IPS DF 6.9 (cell line): ENCODE measurements around the gene FHIT.

Source experiments
- DNase-seq: peaks from one replicate; pipeline ENCODE4 v3.0.0-alpha.2; 2013; ENCODE audit warnings: low read depth, low spot score
- H3K27ac ChIP-seq: one replicate; pipeline ENCODE4 v1.5.1; 2013; ENCODE audit warnings: low read length, control low read depth
- H3K27me3 ChIP-seq: 2 replicates; pipeline ENCODE4 v1.6.1; 2013; ENCODE audit warnings: mild to moderate bottlenecking, low read length; ENCODE audit not compliant: control insufficient read depth, insufficient read depth
- H3K36me3 ChIP-seq: 2 replicates; pipeline ENCODE4 v1.6.1; 2013; ENCODE audit warnings: low read length; ENCODE audit not compliant: control insufficient read depth, insufficient read depth
- H3K4me1 ChIP-seq: 2 replicates; pipeline ENCODE4 v1.6.1; 2013; ENCODE audit warnings: low read length; ENCODE audit not compliant: control insufficient read depth, insufficient read depth
- H3K4me3 ChIP-seq: 2 replicates; pipeline ENCODE4 v1.5.1; 2013; ENCODE audit warnings: mild to moderate bottlenecking, low read length
- H3K9me3 ChIP-seq: 2 replicates; pipeline ENCODE4 v1.6.1; 2013; ENCODE audit warnings: low read length, inconsistent platforms; ENCODE audit not compliant: control insufficient read depth, insufficient read depth
- WGBS: extraction: QIAGEN DNeasy Blood & Tissue Kit; methylation state at CpG from one replicate; pipeline ENCODE4 v1.1.7; 2013; ENCODE audit warnings: mixed read lengths, missing lambda C conversion rate; ENCODE audit not compliant: insufficient read length, insufficient coverage; 5-methylcytosine and 5-hydroxymethylcytosine counted together

Gene FHIT

GRCh38 chr3:60716573-60716972, 534.7 kb downstream of the FHIT start:
- WGBS = no CpG with 5 or more reads among the region's 3 CpGs

GRCh38 chr3:60708191-60708975, 542.9 kb downstream of the FHIT start:
- DNase-seq = no peak
- no peaks in the 10 kb centered on the region for H3K4me1 ChIP-seq
- H3K9me3 ChIP-seq = no peaks in the 10 kb centered on the region
- WGBS = no CpG with 5 or more reads among the region's 1 CpG
- H3K36me3 ChIP-seq = no peaks in the 10 kb centered on the region
- H3K27ac ChIP-seq = no peak overlapping the region
- no peak overlapping the region for H3K4me3 ChIP-seq
- no peaks in the 10 kb centered on the region for H3K27me3 ChIP-seq

More at GRCh38 chr3:60716573-60716972, 534.7 kb downstream of the FHIT start:
- Histone ChIP-seq H3K4me1 (no peaks in the 10 kb centered on the region), H3K27me3 (no peaks in the 10 kb centered on the region), H3K4me3 (no peak overlapping the region), H3K36me3 (no peaks in the 10 kb centered on the region), H3K9me3 (no peaks in the 10 kb centered on the region), H3K27ac (no peak overlapping the region)
- no peak for DNase-seq

GRCh38 chr3:60707452-60708020, 543.7 kb downstream of the FHIT start:
- Histone ChIP-seq H3K36me3 (no peaks in the 10 kb centered on the region), H3K4me3 (no peak overlapping the region), H3K27me3 (no peaks in the 10 kb centered on the region), H3K27ac (no peak overlapping the region), H3K9me3 (no peaks in the 10 kb centered on the region), H3K4me1 (no peaks in the 10 kb centered on the region)
- WGBS = no CpG with 5 or more reads among the region's 2 CpGs
- no peak for DNase-seq

DNA sequence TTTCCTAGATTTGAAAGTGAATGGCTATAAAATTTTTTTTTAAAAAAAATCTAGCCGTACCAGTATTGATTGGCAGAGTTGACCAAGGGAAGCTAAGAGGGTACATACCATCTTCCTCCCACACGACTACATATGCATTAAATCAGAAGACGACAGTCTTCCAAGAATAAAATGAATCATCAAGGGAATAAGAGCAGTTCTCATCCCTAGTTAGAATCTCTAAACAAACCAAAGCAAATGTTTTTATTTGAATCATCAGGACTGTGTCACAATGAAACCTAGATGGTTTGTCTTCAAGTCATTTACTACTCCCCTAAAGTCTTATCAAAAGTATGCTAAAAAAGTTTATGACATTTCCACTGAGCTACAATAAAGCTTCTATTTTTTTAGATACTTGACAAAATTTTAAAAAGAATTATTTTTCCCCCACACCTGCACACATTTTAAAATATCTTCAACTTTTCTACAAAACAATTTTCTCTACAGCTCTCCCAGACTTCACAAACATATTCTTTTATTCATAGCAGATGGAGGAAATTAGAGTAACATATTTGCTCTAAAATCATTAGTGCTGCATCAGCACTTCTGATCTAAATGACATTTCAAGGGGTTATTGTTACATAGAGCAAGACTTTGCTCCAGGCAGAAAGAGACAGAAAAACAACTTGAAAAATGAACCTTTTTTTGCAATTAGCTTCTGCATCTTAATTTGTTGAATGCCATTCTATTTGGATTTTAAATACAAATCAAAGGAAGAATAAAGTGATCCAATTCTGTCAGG, 547.1 kb downstream of the FHIT start:
- no peak for DNase-seq
- Histone ChIP-seq H3K27ac (no peak overlapping the region), H3K4me3 (no peak overlapping the region), H3K4me1 (no peaks in the 10 kb centered on the region), H3K36me3 (no peaks in the 10 kb centered on the region), H3K27me3 (no peaks in the 10 kb centered on the region), H3K9me3 (no peaks in the 10 kb centered on the region)
- WGBS = no CpG with 5 or more reads among the region's 3 CpGs

- no peak overlapping the region for H3K27ac ChIP-seq
- no peaks in the 10 kb centered on the region for H3K4me1 ChIP-seq
- no peak for DNase-seq
- H3K36me3 ChIP-seq = no peaks in the 10 kb centered on the region
- H3K4me3 ChIP-seq = no peak overlapping the region
- H3K27me3 ChIP-seq = no peaks in the 10 kb centered on the region
- no CpG with 5 or more reads among the region's 3 CpGs for WGBS
- H3K9me3 ChIP-seq = no peaks in the 10 kb centered on the region
Observed at GRCh38 chr3:60703008-60703407, 548.2 kb downstream of the FHIT start.

- no CpG with 5 or more reads among the region's 3 CpGs for WGBS
- DNase-seq = no peak
- Histone ChIP-seq H3K36me3 (no peaks in the 10 kb centered on the region), H3K27ac (no peak overlapping the region), H3K4me3 (no peak overlapping the region), H3K9me3 (no peaks in the 10 kb centered on the region), H3K4me1 (no peaks in the 10 kb centered on the region), H3K27me3 (no peaks in the 10 kb centered on the region)
Observed at GRCh38 chr3:60698117-60698516, 553.1 kb downstream of the FHIT start.

GRCh38 chr3:60697132-60697531, 554.1 kb downstream of the FHIT start:
- Histone ChIP-seq H3K27ac (no peak overlapping the region), H3K36me3 (no peaks in the 10 kb centered on the region), H3K9me3 (no peaks in the 10 kb centered on the region), H3K4me3 (no peak overlapping the region), H3K4me1 (no peaks in the 10 kb centered on the region), H3K27me3 (no peaks in the 10 kb centered on the region)
- DNase-seq = no peak

- DNase-seq = no peak
Observed at GRCh38 chr3:60696428-60697125, 554.7 kb downstream of the FHIT start.

DNA sequence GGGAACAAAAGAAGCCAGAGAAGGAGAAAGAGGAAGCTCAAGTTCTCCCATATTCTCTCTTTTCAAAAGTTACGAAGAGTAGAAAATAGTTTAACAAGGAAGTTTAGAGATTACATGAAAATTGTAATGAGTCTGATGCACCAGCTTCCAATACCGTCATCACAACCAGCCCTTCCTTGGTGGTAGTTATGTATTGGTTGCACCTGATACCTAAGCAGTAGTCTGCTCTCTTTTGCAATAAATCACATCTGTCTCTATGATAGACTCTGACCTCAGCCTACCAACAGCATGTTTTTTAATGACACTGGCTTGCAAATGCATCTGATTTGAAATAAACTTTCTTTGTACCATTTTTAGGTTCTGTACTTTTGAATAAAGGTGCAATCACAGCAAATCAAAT, 575.8 kb downstream of the FHIT start:
- H3K27ac ChIP-seq = no peak overlapping the region
- no peaks in the 10 kb centered on the region for H3K27me3 ChIP-seq
- no CpG with 5 or more reads among the region's 2 CpGs for WGBS
- DNase-seq = no peak
- no peaks in the 10 kb centered on the region for H3K36me3 ChIP-seq
- no peaks in the 10 kb centered on the region for H3K9me3 ChIP-seq
- no peaks in the 10 kb centered on the region for H3K4me1 ChIP-seq
- H3K4me3 ChIP-seq = no peak overlapping the region

More at GRCh38 chr3:60696428-60697125, 554.7 kb downstream of the FHIT start:
- no CpG with 5 or more reads among the region's 5 CpGs for WGBS
- no peaks in the 10 kb centered on the region for H3K36me3 ChIP-seq
- H3K4me3 ChIP-seq = no peak overlapping the region
- H3K9me3 ChIP-seq = no peaks in the 10 kb centered on the region
- H3K27me3 ChIP-seq = no peaks in the 10 kb centered on the region
- no peak overlapping the region for H3K27ac ChIP-seq
- no peaks in the 10 kb centered on the region for H3K4me1 ChIP-seq

- H3K9me3 ChIP-seq = no peaks in the 10 kb centered on the region
- no peaks in the 10 kb centered on the region for H3K27me3 ChIP-seq
- DNase-seq = no peak
- no CpG with 5 or more reads among the region's 1 CpG for WGBS
- no peak overlapping the region for H3K27ac ChIP-seq
- H3K4me1 ChIP-seq = no peaks in the 10 kb centered on the region; the same call in 1 of the 2 replicates
- H3K36me3 ChIP-seq = no peaks in the 10 kb centered on the region
- H3K4me3 ChIP-seq = no peak overlapping the region
Observed at GRCh38 chr3:60674870-60675269, 576.4 kb downstream of the FHIT start.
